Measurements from ENCODE around the gene OTOGL. TPM values are rescaled to one million over a fixed set of nuclear protein-coding genes. Genes with fewer than 3 reads are reported as not detected.

Gene OTOGL
- total RNA-seq, 1 experiment from 2014 or later: 0.34 TPM

GRCh38 chr12:80359703-80360102 lies 260.4 kb downstream of the OTOGL start:
- DNase-seq (ENCODE audit: low read depth): no peak

- no peak for DNase-seq (ENCODE audit: low read depth)
These were observed 264.7 kb downstream of the OTOGL start for GRCh38 chr12:80364056-80364455.

GRCh38 chr12:80373666-80374065 lies 274.3 kb downstream of the OTOGL start:
- no peak for DNase-seq (ENCODE audit: low read depth)

- no peak for DNase-seq (ENCODE audit: low read depth)
These were observed 275.3 kb downstream of the OTOGL start for GRCh38 chr12:80374615-80375014.

- DNase-seq (ENCODE audit: low read depth): no peak
These were observed 277.9 kb downstream of the OTOGL start for GRCh38 chr12:80377140-80377794.

- peak; percentile 18 for DNase-seq (ENCODE audit: low read depth)
These were observed 281.8 kb downstream of the OTOGL start for GRCh38 chr12:80381121-80381520.

GRCh38 chr12:80382254-80382653 lies 282.9 kb downstream of the OTOGL start:
- DNase-seq (ENCODE audit: low read depth): no peak

GRCh38 chr12:80400571-80400991 lies 301.2 kb downstream of the OTOGL start:
- DNase-seq (ENCODE audit: low read depth): no peak

- DNase-seq (ENCODE audit: low read depth): no peak
These were observed 301.9 kb downstream of the OTOGL start for GRCh38 chr12:80401191-80401590.

- no peak for DNase-seq (ENCODE audit: low read depth)
These were observed 305.3 kb downstream of the OTOGL start for GRCh38 chr12:80404629-80405028.

GRCh38 chr12:80406253-80406652 lies 306.9 kb downstream of the OTOGL start:
- no peak for DNase-seq (ENCODE audit: low read depth)

- no peak for DNase-seq (ENCODE audit: low read depth)
These were observed 312.4 kb downstream of the OTOGL start for GRCh38 chr12:80411787-80412186.

GRCh38 chr12:80412343-80412953 lies 313.1 kb downstream of the OTOGL start:
- DNase-seq (ENCODE audit: low read depth): peak; percentile 69

- peak; percentile 26 for DNase-seq (ENCODE audit: low read depth)
These were observed 314.1 kb downstream of the OTOGL start for GRCh38 chr12:80413462-80413861.

- DNase-seq (ENCODE audit: low read depth): no peak
These were observed 316.1 kb downstream of the OTOGL start for GRCh38 chr12:80415466-80415865.

- no peak for DNase-seq (ENCODE audit: low read depth)
These were observed 320.3 kb downstream of the OTOGL start for GRCh38 chr12:80419644-80420043.

- DNase-seq (ENCODE audit: low read depth): no peak
These were observed 320.7 kb downstream of the OTOGL start for GRCh38 chr12:80420075-80420474.

GRCh38 chr12:80422550-80422949 lies 323.2 kb downstream of the OTOGL start:
- DNase-seq (ENCODE audit: low read depth): no peak

Other genes with a start within 250 kb of the OTOGL start
- 57.7 and 80.3 TPM in 2 replicates for gene PPP1R12A, start 164.4 kb upstream of the OTOGL start, total RNA-seq (2014; rRNA removed)

Data from LHCN-M2 (cell line).